ENCODE results near the gene COL2A1. TPM values are rescaled to one million over a fixed set of nuclear protein-coding genes. Genes with fewer than 3 reads are reported as not detected.

COL2A1 gene
- total RNA-seq, 1 experiment from 2014 or later, result 10.8 TPM

DNA sequence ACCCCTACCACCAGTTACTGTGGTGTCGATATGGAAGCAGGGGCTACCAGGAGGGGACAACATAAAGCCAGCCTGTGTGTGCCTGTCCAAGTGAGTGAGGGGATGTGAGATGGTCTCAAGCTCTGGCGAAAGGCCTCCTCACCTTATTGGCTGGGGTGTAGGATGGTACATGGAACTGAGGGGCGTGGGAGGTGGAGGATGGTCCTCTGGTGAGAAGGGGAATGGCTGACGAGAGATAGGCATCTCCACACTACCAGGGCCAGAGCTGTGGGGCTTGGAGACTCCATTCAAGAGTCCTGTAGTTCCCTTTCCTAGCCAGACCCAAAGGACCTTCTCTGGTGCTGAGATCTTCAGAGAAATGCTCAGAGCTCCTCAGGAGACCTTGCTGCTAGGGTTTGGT lies 32.5 kb upstream of the COL2A1 start:
- no peak overlapping the region for H2BK5ac ChIP-seq (ENCODE audit: insufficient read length, low read length)
- Mint-ChIP-seq H3K4me1 (peaks cover 31 to 33% of the 10 kb centered on the region in 2 experiments), H3K27ac (no peak overlapping the region), H3K27me3 (ENCODE audit: low read depth) (peaks cover 87% of the 10 kb centered on the region), H3K36me3 (ENCODE audit: insufficient read depth in 1 of 3, low read depth in 3 of 3) (peaks cover 0 to 4% (median 0%) of the 10 kb centered on the region in 3 experiments; a peak in 3 of 7 replicates), H3K4me3 (peak overlapping the region; percentile 12 to 61; a peak in 3 of 5 replicates), H3K9me3 (no peaks in the 10 kb centered on the region)
- no peak overlapping the region for H3K9ac ChIP-seq (ENCODE audit: extremely low read depth, insufficient read length, low read length)
- no peak overlapping the region for H4K91ac ChIP-seq (ENCODE audit: insufficient read length, low read depth, low read length)
- WGBS (ENCODE audit: extremely low coverage, insufficient read length, low lambda C conversion rate), result no CpG with 5 or more reads among the region's 4 CpGs
- TF ChIP-seq, protein P1, sequence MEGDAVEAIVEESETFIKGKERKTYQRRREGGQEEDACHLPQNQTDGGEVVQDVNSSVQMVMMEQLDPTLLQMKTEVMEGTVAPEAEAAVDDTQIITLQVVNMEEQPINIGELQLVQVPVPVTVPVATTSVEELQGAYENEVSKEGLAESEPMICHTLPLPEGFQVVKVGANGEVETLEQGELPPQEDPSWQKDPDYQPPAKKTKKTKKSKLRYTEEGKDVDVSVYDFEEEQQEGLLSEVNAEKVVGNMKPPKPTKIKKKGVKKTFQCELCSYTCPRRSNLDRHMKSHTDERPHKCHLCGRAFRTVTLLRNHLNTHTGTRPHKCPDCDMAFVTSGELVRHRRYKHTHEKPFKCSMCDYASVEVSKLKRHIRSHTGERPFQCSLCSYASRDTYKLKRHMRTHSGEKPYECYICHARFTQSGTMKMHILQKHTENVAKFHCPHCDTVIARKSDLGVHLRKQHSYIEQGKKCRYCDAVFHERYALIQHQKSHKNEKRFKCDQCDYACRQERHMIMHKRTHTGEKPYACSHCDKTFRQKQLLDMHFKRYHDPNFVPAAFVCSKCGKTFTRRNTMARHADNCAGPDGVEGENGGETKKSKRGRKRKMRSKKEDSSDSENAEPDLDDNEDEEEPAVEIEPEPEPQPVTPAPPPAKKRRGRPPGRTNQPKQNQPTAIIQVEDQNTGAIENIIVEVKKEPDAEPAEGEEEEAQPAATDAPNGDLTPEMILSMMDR (conservative IDR thresholded peaks at IDR 0.05), result no peak
- no peak overlapping the region for H2BK15ac ChIP-seq (ENCODE audit: low read depth, low read length)
- peaks cover 14% of the 10 kb centered on the region; the same call in 1 of the 2 replicates for H3K27me3 ChIP-seq (ENCODE audit: insufficient read depth, low read length)
- no peak overlapping the region for H3K27ac ChIP-seq (ENCODE audit: insufficient read length, low read depth, low read length)
- no peaks in the 10 kb centered on the region for H4K20me1 ChIP-seq (ENCODE audit: control insufficient read depth, insufficient read depth, insufficient read length)
- H3K4ac ChIP-seq (ENCODE audit: low read depth, low read length), result no peak overlapping the region
- H3K4me1 ChIP-seq (ENCODE audit: insufficient read depth, low read length), result peaks cover 12% of the 10 kb centered on the region; the same call in 1 of the 2 replicates
- H4K5ac ChIP-seq (ENCODE audit: insufficient read length, low read depth, low read length), result no peak overlapping the region
- no peak overlapping the region for H2BK120ac ChIP-seq (ENCODE audit: low read depth, low read length, poor library complexity, severe bottlenecking)
- H3K56ac ChIP-seq (ENCODE audit: insufficient read length, low read depth, low read length), result no peak overlapping the region
- H3K9me3 ChIP-seq (ENCODE audit: control insufficient read depth, low read depth, low read length), result no peaks in the 10 kb centered on the region
- H2AFZ ChIP-seq (ENCODE audit: low read length), result no peak overlapping the region
- H3K79me2 ChIP-seq (ENCODE audit: insufficient read depth, low read length), result no peaks in the 10 kb centered on the region
- no peak overlapping the region for H3T11ph ChIP-seq (ENCODE audit: low read length)
- no peak for DNase-seq
- H3K23ac ChIP-seq (ENCODE audit: insufficient read length, low read depth, low read length), result no peak overlapping the region
- no peak overlapping the region for H2AK5ac ChIP-seq (ENCODE audit: insufficient read length, low read length)
- peak overlapping the region; percentile 92 for H2BK12ac ChIP-seq (ENCODE audit: insufficient read length, low read depth, low read length)
- H3K79me1 ChIP-seq (ENCODE audit: insufficient read depth, low read depth, low read length, poor library complexity, severe bottlenecking), result no peaks in the 10 kb centered on the region
- H3K4me2 ChIP-seq (ENCODE audit: insufficient read depth, insufficient read length, low read length), result peak overlapping the region; percentile 3
- H2BK20ac ChIP-seq (ENCODE audit: low read depth, low read length, poor library complexity, severe bottlenecking), result no peak overlapping the region
- no peak overlapping the region for H4K8ac ChIP-seq (replicated peaks; ENCODE audit: insufficient read length, low read depth, low read length)
- H3K23me2 ChIP-seq (ENCODE audit: insufficient read length, low read depth, low read length, poor library complexity, severe bottlenecking), result no peaks in the 10 kb centered on the region
- H3K14ac ChIP-seq (ENCODE audit: insufficient read depth, low read length), result 0 out of 2 replicates have a peak overlapping the region, but pooled peaks have one; percentile 32
- H3K18ac ChIP-seq (ENCODE audit: insufficient read length, low read depth, low read length), result peak overlapping the region; percentile 54

Data from H9 (cell line).